Panc1 (cell line): Measurements from ENCODE around the gene CFAP20DC.

ENCODE experiments used
- POLR2AphosphoS5 ChIP-seq: IDR thresholded peaks from 2 replicates; pipeline ENCODE4 v1.6.1; 2012; ENCODE audit warnings: mild to moderate bottlenecking, low read depth, low read length, moderate library complexity
- TF ChIP-seq, protein P1 (sequence below): fragments of 450-650 bp; IDR thresholded peaks from 2 replicates; pipeline ENCODE4 v1.5.1; 2017; ENCODE audit warnings: mild to moderate bottlenecking

DNA sequence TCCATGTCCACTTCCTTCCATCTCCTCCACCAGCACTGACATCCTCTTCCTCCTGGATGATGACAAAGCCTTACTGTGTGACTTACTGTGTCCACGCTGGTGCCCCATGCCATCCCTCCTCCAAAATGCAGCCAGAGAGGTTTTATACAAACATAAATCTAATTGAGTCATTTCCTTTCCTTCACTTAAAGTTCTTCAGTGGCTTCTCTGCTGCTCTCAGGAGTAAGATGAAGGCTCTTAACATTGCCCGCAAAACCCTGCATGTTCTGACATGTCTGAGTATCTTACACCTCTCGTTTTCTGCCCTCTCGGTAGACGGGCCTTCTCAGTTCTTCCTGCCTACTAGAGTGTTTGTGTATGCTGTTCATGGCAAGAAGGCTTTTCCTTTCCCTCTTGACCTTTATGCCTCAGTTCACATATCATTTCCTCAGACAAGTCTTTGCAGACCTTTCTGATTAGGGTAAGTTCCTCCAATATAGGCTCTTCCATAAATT is 175.5 kb downstream of the CFAP20DC start:
- TF ChIP-seq, protein P1, sequence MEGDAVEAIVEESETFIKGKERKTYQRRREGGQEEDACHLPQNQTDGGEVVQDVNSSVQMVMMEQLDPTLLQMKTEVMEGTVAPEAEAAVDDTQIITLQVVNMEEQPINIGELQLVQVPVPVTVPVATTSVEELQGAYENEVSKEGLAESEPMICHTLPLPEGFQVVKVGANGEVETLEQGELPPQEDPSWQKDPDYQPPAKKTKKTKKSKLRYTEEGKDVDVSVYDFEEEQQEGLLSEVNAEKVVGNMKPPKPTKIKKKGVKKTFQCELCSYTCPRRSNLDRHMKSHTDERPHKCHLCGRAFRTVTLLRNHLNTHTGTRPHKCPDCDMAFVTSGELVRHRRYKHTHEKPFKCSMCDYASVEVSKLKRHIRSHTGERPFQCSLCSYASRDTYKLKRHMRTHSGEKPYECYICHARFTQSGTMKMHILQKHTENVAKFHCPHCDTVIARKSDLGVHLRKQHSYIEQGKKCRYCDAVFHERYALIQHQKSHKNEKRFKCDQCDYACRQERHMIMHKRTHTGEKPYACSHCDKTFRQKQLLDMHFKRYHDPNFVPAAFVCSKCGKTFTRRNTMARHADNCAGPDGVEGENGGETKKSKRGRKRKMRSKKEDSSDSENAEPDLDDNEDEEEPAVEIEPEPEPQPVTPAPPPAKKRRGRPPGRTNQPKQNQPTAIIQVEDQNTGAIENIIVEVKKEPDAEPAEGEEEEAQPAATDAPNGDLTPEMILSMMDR, result no peak
- TF ChIP-seq POLR2AphosphoS5, result no peak
